SK-N-SH treated with all-trans-retinoic acid at 6 μM for 48 hours (cell line): Measurements from ENCODE around the gene NEUROD4.

Source experiments
- ATAC-seq: fragments of 200-7000 bp; cut with Tn5 transposase; 3 replicates; pipeline ENCODE4 v1.9.1; 2020; ENCODE audit warnings: mild to moderate bottlenecking, moderate library complexity
- ARNTL ChIP-seq: fragments of 450-650 bp; formaldehyde crosslinking; IDR thresholded peaks from 2 replicates; pipeline ENCODE4 v1.5.0; 2020; ENCODE audit warnings: low read depth, mild to moderate bottlenecking, moderate library complexity, borderline replicate concordance
- BACH2 ChIP-seq: fragments of 250-450 bp; sonication (Bioruptor Pico); IDR thresholded peaks from 2 replicates; pipeline ENCODE4 v1.9.0; 2021; ENCODE audit warnings: mild to moderate bottlenecking, borderline replicate concordance
- CSDC2 ChIP-seq: fragments of 250-450 bp; sonication (Bioruptor Pico); IDR thresholded peaks from 2 replicates; pipeline ENCODE4 v1.5.0; 2020; ENCODE audit warnings: mild to moderate bottlenecking, moderate library complexity
- GLIS3 ChIP-seq: fragments of 250-450 bp; sonication (Bioruptor Pico); IDR thresholded peaks from 2 replicates; pipeline ENCODE4 v1.5.0; 2020; ENCODE audit warnings: mild to moderate bottlenecking, moderate library complexity
- ISL1 ChIP-seq: fragments of 250-450 bp; sonication (Bioruptor Pico); IDR thresholded peaks from 2 replicates; pipeline ENCODE4 v2.1.2; 2022; ENCODE audit warnings: mild to moderate bottlenecking, moderate library complexity
- OSR1 ChIP-seq: fragments of 250-450 bp; sonication (Bioruptor Pico); IDR thresholded peaks from 2 replicates; pipeline ENCODE4 v1.8.0; 2022; ENCODE audit warnings: moderate library complexity, mild to moderate bottlenecking, inconsistent platforms
- PPARA ChIP-seq: fragments of 250-450 bp; sonication (Bioruptor Pico); IDR thresholded peaks from 2 replicates; pipeline ENCODE4 v1.5.0; 2020; ENCODE audit warnings: mild to moderate bottlenecking, borderline replicate concordance
- RARB ChIP-seq: fragments of 250-450 bp; sonication (Bioruptor Pico); IDR thresholded peaks from 2 replicates; pipeline ENCODE4 v1.8.0; 2021; ENCODE audit warnings: mild to moderate bottlenecking, moderate library complexity
- TCF4 ChIP-seq: fragments of 250-450 bp; sonication (Bioruptor Pico); IDR thresholded peaks from 2 replicates; pipeline ENCODE4 v1.8.0; 2021; ENCODE audit warnings: mild to moderate bottlenecking, moderate library complexity, borderline replicate concordance
- TOX ChIP-seq: fragments of 250-450 bp; sonication (Bioruptor Pico); IDR thresholded peaks from 2 replicates; pipeline ENCODE4 v1.8.0; 2021; ENCODE audit warnings: mild to moderate bottlenecking, moderate library complexity, borderline replicate concordance
- ZC3H10 ChIP-seq: fragments of 250-450 bp; sonication (Bioruptor Pico); IDR thresholded peaks from 2 replicates; pipeline ENCODE4 v1.5.1; 2021; ENCODE audit warnings: mild to moderate bottlenecking, moderate library complexity
- ZFP3 ChIP-seq: fragments of 250-450 bp; sonication (Bioruptor Pico); IDR thresholded peaks from 2 replicates; pipeline ENCODE4 v1.5.0; 2020; ENCODE audit warnings: mild to moderate bottlenecking, moderate library complexity
- ZFP30 ChIP-seq: fragments of 450-650 bp; formaldehyde crosslinking; IDR thresholded peaks from 2 replicates; pipeline ENCODE4 v1.5.0; 2022; ENCODE audit warnings: mild to moderate bottlenecking, moderate library complexity
- ZNF565 ChIP-seq: fragments of 450-650 bp; formaldehyde crosslinking; conservative IDR thresholded peaks from 2 replicates; pipeline ENCODE4 v1.5.0; 2020; ENCODE audit warnings: low read depth, mild to moderate bottlenecking, moderate library complexity
- ZNF70 ChIP-seq: fragments of 450-650 bp; formaldehyde crosslinking; IDR thresholded peaks from 2 replicates; pipeline ENCODE4 v1.5.0; 2020; ENCODE audit warnings: mild to moderate bottlenecking, moderate library complexity
- ZNF8 ChIP-seq: fragments of 450-650 bp; formaldehyde crosslinking; IDR thresholded peaks from 2 replicates; pipeline ENCODE4 v1.5.0; 2020; ENCODE audit warnings: mild to moderate bottlenecking, moderate library complexity
- TF ChIP-seq, protein P1 (sequence below): fragments of 250-450 bp; sonication (Bioruptor Pico); IDR thresholded peaks from 2 replicates; pipeline ENCODE4 v1.8.0; 2021; ENCODE audit warnings: low read depth, mild to moderate bottlenecking, moderate library complexity, borderline replicate concordance
- TF ChIP-seq, protein P2 (sequence below): fragments of 250-450 bp; sonication (Bioruptor Pico); IDR thresholded peaks from 2 replicates; pipeline ENCODE4 v1.5.0; 2020; ENCODE audit warnings: mild to moderate bottlenecking, moderate library complexity
- TF ChIP-seq, protein P3 (sequence below): fragments of 250-450 bp; sonication (Bioruptor Pico); IDR thresholded peaks from 2 replicates; pipeline ENCODE4 v1.5.1; 2020; ENCODE audit warnings: low read depth, mild to moderate bottlenecking, moderate library complexity
- TF ChIP-seq, protein P4 (sequence below): fragments of 250-450 bp; sonication (Bioruptor Pico); IDR thresholded peaks from 2 replicates; pipeline ENCODE4 v1.5.1; 2021; ENCODE audit warnings: mild to moderate bottlenecking, moderate library complexity
- TF ChIP-seq, protein P5 (sequence below): fragments of 250-450 bp; sonication (Bioruptor Pico); IDR thresholded peaks from 2 replicates; pipeline ENCODE4 v1.8.0; 2020; ENCODE audit warnings: mild to moderate bottlenecking, moderate library complexity, borderline replicate concordance

The NEUROD4 gene

DNA sequence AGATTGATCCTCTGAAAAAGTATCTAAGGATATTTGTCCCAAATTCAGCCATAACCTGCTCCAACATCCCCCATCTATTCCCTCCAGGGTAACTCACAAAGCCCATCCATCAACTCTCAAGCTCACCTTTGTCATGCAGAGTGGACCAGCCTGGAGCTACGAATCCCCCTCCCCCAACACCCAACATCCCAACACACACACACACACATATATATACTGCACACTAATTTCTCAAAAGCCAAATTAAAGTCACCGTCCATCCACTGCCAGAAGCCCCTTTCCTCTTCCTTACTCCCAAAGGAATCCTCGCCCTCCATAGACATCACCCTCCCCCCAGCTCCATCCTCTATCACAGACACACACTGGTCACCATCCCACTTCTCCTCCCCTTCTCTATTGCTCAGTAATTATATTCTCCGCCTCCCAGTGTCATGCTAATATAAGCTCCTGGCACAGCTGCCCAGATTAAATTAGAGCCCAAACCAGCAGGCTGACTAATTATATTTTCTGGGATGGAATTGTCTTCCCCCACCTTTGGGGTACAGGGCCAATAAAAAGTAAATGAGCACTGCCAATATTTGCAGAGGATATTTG is 21.7 kb upstream of the NEUROD4 start:
- no peak for TF ChIP-seq ZNF8 (CRISPR knock-in tag)
- TF ChIP-seq TOX, result no peak
- TF ChIP-seq, protein P1, sequence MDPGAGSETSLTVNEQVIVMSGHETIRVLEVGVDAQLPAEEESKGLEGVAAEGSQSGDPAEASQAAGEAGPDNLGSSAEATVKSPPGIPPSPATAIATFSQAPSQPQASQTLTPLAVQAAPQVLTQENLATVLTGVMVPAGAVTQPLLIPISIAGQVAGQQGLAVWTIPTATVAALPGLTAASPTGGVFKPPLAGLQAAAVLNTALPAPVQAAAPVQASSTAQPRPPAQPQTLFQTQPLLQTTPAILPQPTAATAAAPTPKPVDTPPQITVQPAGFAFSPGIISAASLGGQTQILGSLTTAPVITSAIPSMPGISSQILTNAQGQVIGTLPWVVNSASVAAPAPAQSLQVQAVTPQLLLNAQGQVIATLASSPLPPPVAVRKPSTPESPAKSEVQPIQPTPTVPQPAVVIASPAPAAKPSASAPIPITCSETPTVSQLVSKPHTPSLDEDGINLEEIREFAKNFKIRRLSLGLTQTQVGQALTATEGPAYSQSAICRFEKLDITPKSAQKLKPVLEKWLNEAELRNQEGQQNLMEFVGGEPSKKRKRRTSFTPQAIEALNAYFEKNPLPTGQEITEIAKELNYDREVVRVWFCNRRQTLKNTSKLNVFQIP, result no peak
- TF ChIP-seq PPARA (CRISPR knock-in tag), result no peak
- no peak for TF ChIP-seq GLIS3 (CRISPR knock-in tag)
- TF ChIP-seq, protein P2, sequence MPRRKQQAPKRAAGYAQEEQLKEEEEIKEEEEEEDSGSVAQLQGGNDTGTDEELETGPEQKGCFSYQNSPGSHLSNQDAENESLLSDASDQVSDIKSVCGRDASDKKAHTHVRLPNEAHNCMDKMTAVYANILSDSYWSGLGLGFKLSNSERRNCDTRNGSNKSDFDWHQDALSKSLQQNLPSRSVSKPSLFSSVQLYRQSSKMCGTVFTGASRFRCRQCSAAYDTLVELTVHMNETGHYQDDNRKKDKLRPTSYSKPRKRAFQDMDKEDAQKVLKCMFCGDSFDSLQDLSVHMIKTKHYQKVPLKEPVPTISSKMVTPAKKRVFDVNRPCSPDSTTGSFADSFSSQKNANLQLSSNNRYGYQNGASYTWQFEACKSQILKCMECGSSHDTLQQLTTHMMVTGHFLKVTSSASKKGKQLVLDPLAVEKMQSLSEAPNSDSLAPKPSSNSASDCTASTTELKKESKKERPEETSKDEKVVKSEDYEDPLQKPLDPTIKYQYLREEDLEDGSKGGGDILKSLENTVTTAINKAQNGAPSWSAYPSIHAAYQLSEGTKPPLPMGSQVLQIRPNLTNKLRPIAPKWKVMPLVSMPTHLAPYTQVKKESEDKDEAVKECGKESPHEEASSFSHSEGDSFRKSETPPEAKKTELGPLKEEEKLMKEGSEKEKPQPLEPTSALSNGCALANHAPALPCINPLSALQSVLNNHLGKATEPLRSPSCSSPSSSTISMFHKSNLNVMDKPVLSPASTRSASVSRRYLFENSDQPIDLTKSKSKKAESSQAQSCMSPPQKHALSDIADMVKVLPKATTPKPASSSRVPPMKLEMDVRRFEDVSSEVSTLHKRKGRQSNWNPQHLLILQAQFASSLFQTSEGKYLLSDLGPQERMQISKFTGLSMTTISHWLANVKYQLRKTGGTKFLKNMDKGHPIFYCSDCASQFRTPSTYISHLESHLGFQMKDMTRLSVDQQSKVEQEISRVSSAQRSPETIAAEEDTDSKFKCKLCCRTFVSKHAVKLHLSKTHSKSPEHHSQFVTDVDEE, result no peak
- TF ChIP-seq, protein P3, sequence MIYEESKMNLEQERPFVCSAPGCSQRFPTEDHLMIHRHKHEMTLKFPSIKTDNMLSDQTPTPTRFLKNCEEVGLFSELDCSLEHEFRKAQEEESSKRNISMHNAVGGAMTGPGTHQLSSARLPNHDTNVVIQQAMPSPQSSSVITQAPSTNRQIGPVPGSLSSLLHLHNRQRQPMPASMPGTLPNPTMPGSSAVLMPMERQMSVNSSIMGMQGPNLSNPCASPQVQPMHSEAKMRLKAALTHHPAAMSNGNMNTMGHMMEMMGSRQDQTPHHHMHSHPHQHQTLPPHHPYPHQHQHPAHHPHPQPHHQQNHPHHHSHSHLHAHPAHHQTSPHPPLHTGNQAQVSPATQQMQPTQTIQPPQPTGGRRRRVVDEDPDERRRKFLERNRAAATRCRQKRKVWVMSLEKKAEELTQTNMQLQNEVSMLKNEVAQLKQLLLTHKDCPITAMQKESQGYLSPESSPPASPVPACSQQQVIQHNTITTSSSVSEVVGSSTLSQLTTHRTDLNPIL (CRISPR knock-in tag), result no peak
- TF ChIP-seq ZFP30 (CRISPR knock-in tag), result no peak
- TF ChIP-seq BACH2 (CRISPR knock-in tag), result no peak
- no peak for TF ChIP-seq CSDC2
- no peak for TF ChIP-seq OSR1 (CRISPR knock-in tag)
- TF ChIP-seq ZFP3 (CRISPR knock-in tag), result no peak
- no peak for TF ChIP-seq ZNF565 (CRISPR knock-in tag)
- no peak for TF ChIP-seq TCF4 (CRISPR knock-in tag)
- TF ChIP-seq, protein P4, sequence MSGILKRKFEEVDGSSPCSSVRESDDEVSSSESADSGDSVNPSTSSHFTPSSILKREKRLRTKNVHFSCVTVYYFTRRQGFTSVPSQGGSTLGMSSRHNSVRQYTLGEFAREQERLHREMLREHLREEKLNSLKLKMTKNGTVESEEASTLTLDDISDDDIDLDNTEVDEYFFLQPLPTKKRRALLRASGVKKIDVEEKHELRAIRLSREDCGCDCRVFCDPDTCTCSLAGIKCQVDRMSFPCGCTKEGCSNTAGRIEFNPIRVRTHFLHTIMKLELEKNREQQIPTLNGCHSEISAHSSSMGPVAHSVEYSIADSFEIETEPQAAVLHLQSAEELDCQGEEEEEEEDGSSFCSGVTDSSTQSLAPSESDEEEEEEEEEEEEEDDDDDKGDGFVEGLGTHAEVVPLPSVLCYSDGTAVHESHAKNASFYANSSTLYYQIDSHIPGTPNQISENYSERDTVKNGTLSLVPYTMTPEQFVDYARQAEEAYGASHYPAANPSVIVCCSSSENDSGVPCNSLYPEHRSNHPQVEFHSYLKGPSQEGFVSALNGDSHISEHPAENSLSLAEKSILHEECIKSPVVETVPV, result no peak
- TF ChIP-seq RARB (CRISPR knock-in tag), result no peak
- TF ChIP-seq ISL1, result no peak
- no peak for TF ChIP-seq ARNTL (CRISPR knock-in tag)
- TF ChIP-seq ZNF70 (CRISPR knock-in tag), result no peak
- ATAC-seq, result no peak

DNA sequence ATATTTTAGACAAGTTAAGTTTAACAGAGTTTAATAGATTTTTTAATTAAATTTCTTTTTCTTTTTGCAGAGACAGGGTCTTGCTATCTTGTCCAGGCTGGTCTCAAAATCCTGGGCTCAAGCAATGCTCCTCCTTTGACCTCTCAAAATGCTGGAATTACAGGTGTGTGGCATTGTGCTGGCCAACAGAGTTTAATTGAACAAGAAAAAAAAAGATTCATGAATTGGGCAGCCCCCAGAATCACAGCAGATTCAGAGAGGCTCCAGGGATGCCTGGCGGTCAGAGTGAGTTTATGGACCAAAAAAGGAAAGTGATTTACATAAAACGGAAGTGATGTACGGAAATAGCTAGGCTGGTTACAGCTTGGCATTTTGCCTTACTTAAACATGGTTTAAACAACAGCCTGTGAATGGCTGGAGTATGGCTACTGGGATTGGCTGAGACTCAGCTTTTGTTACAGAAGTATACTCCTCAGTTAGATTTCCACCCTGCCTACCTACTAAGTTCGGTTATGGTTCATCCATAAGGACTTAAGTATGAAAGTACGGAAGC is 20.7 kb upstream of the NEUROD4 start:
- no peak for ATAC-seq
- TF ChIP-seq, protein P1, result no peak
- TF ChIP-seq ZNF70 (CRISPR knock-in tag), result no peak
- TF ChIP-seq ZNF8 (CRISPR knock-in tag), result no peak
- no peak for TF ChIP-seq TCF4 (CRISPR knock-in tag)
- TF ChIP-seq ZC3H10 (CRISPR knock-in tag), result no peak
- TF ChIP-seq, protein P5, sequence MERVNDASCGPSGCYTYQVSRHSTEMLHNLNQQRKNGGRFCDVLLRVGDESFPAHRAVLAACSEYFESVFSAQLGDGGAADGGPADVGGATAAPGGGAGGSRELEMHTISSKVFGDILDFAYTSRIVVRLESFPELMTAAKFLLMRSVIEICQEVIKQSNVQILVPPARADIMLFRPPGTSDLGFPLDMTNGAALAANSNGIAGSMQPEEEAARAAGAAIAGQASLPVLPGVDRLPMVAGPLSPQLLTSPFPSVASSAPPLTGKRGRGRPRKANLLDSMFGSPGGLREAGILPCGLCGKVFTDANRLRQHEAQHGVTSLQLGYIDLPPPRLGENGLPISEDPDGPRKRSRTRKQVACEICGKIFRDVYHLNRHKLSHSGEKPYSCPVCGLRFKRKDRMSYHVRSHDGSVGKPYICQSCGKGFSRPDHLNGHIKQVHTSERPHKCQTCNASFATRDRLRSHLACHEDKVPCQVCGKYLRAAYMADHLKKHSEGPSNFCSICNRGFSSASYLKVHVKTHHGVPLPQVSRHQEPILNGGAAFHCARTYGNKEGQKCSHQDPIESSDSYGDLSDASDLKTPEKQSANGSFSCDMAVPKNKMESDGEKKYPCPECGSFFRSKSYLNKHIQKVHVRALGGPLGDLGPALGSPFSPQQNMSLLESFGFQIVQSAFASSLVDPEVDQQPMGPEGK (CRISPR knock-in tag), result no peak
- TF ChIP-seq ZFP30 (CRISPR knock-in tag), result no peak
